SK-N-SH (cell line): ENCODE measurements around the gene ATF6.

Experiments
- ELF1 ChIP-seq: IDR thresholded peaks from 2 replicates; pipeline ENCODE4 v1.4.0; 2012
- EZH2phosphoT487 ChIP-seq: fragments of 200-600 bp; sonication (generic); IDR thresholded peaks from 2 replicates; pipeline ENCODE4 v1.6.1; 2017; ENCODE audit warnings: low read depth, mixed run types, mild to moderate bottlenecking, antibody characterized with exemption, moderate library complexity, borderline replicate concordance
- POLR2AphosphoS5 ChIP-seq: IDR thresholded peaks from 2 replicates; pipeline ENCODE4 v1.6.1; 2012; ENCODE audit warnings: low read depth, low read length
- YY1 ChIP-seq: IDR thresholded peaks from 2 replicates; pipeline ENCODE4 v1.4.0; 2012; ENCODE audit warnings: low read depth, mild to moderate bottlenecking
- TF ChIP-seq, protein P1 (sequence below): fragments of 200-600 bp; sonication (generic); IDR thresholded peaks from 2 replicates; pipeline ENCODE4 v1.6.1; 2017; ENCODE audit warnings: antibody characterized with exemption, mild to moderate bottlenecking, moderate library complexity

DNA sequence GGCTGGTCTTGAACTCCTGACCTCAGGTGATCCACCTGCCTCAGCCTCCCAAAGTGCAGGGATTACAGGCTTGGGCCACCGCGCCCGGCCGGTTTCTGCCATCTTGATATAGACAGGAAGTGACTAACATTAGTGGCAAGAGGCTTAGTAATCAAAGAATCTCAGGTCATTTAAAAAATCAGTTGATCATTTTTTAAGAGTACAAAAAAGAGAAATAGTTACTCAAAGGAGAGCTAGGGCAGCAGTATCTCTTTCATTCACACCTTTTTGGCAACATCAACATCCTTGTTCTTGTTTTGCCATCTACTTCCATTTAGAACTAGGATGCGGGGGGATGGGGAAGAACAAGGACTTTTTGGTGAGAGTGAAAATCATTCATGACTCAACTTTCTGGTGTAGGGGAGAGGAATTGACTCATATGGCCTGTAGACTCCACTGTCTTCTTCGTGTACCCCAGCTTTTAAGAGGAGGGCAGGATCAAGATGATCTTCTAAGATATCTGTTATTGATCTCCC, 36.0 kb upstream of the ATF6 start:
- TF ChIP-seq POLR2AphosphoS5 (no peak), EZH2phosphoT487 (no peak), YY1 (0 out of 2 replicates have a peak, but pooled peaks have one; percentile 28), ELF1 (no peak)
- TF ChIP-seq, protein P1, sequence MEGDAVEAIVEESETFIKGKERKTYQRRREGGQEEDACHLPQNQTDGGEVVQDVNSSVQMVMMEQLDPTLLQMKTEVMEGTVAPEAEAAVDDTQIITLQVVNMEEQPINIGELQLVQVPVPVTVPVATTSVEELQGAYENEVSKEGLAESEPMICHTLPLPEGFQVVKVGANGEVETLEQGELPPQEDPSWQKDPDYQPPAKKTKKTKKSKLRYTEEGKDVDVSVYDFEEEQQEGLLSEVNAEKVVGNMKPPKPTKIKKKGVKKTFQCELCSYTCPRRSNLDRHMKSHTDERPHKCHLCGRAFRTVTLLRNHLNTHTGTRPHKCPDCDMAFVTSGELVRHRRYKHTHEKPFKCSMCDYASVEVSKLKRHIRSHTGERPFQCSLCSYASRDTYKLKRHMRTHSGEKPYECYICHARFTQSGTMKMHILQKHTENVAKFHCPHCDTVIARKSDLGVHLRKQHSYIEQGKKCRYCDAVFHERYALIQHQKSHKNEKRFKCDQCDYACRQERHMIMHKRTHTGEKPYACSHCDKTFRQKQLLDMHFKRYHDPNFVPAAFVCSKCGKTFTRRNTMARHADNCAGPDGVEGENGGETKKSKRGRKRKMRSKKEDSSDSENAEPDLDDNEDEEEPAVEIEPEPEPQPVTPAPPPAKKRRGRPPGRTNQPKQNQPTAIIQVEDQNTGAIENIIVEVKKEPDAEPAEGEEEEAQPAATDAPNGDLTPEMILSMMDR, result no peak
